NCI-H446 treated with DMSO at 0.1 percent for 48 hours (cell line): Measurements from ENCODE around the gene ASTN1.

Experiments used
- DNase-seq: peaks from one replicate; lab custom pipeline; 2025; lab: John Stamatoyannopoulos, UW

ASTN1 gene

DNA sequence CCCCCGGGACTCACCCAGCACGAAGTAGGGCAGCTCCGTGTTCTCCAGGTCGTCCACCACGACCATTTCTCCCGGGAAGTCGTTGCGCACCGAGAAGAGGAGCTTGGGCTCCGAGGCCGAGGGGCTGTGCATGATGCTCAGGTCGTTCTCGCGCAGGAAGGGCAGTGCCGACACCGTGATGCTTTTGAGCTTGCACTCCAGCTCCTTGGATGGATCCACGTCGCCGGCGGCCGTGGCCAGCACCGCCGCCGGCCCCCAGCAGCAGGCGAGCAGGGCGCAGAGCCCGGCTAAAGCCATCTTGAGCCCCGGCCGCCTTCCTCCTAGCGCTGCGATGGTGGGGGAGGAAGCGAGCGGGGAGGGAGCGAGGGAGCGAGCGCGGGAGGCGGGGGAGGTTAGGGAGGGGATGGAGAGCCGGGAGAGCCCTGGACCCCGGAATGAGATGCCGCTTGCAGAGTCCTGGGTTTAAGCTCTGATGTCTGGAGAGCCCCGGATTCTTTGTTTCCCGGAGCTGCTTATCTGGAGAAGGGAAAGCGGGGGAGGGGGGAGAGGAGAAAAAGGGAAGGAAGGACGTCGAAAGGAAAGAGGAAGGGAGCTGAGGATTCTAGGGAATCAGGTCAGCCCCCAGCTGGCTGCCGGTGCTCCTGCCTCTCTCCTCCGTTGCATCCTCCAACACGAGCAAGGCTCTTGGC is at the start of gene ASTN1:
TSS of gene ASTN1 (minus strand) at position 333 of the 689 bp plus-strand sequence. CDS start at position 297, 36 bp downstream.
- no peak for DNase-seq

DNA sequence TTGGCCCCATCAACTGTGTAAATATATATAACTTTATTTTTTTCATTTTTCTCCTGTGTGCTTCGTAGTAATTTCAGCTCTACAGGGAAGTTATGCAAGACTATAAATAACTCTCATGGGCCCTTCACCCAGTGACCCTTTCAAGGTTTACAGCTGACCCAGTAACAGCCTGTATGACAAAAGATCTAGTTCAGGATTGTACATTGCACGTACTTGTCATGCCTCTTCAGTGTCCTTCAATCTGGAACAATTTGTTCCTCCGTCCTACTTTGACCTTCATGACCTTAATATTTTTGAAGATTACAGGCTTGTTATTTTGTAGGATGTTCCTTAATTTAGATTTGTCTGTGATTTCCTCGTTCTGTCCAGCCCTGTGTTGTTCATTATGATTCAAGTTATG is 46.7 kb upstream of the ASTN1 start:
- DNase-seq = no peak

DNA sequence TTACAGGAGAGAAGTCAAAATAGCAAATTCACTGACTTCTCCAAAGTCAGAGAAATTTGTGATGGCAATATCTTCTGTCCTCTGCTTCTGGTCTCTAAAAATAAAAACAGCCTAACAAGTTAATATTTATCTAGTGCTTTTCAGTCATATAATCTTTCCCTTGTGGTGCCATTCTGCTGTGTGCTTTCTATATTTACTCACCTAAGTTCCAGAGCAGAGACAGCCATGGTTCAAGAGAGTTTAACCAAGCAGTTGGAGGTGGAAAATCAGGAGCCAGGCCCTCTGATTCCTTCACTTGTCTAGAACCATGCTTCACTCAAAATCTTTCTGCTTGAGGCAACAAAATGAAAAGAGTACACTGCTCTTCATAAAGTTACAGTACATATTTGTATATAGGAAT is 45.6 kb upstream of the ASTN1 start:
- DNase-seq = no peak

DNA sequence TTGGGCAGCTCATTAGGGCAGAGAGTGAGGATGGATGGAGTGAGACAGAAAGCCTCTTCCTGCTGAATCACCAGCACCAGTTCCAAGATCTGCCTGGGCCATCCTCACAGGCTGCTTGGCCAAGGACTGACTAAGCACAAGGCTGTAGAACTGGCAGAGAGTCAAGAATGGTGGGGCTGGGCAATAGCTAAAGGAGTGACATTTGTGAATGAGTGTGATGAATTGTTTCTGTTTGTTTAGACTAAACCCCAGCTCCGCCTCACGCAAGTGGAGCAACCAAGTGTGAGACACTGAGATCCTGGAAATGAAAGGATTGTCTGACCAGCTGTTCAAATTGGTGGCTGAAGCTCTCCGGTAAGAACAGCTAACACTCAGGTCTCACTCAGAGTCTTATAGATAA is 44.8 kb upstream of the ASTN1 start:
- peak; percentile 73 for DNase-seq

DNA sequence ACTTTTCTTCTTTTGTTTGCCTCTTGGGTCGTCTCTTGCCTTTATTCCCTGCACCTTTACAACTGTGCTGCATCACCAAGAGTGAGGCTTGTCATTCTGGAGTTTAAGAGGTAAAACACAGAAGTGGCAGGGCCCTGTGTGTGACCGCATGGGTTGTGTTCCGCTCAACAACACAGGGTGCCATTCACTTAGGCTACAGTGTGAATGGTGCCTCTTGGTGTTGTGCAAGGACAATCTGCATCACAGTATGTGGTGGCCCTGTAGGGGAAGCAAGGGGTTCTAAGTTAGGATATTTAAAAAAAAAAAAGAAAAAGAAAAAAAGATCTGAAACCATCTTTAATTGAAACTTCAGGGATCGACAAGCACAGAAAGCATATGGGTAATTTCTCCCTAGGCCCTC is 44.4 kb upstream of the ASTN1 start:
- DNase-seq = no peak

DNA sequence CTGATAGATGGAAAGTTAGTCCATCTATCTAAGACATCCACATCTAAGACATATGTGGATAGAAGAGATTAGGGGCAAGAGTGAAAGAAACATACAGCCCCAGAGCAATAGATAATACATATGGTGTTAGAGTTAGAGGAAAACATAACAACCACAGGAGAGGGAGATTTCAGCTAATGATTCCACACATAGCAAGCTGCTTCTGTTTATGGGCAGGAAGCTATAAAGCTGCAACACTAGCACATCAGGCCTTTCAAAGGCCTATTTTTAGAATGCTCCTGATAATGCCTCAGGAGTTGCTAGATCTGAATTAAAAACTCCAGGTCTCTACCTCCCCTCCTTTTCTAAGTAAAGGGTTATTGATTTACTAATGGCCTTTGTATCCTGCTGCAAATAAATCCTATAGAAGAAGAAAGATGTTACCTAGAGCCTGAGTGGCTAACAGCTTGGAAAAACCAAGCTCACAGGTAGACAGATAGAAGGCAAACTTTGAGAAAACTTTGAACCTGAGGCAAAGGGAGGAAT is 42.4 kb upstream of the ASTN1 start:
- DNase-seq = no peak

DNA sequence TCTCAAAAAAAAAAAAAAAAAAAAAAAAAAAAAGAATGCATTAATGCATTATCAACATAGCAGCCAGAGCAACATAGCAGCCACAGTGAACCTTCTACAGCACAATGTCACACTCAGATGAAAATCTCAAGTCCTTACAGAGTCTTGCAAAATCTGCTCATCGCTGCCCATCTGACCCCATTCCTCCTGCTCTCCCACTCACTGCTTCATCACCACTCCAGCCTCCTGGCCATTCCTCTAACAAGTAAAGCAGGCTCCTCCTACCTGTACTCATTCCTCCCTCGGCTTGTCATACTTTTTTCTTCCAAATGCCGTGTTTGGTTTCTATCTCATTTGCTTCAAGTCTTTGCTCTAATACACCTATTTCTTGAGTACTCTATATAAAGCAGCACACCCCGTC is 35.8 kb upstream of the ASTN1 start:
- DNase-seq = no peak

DNA sequence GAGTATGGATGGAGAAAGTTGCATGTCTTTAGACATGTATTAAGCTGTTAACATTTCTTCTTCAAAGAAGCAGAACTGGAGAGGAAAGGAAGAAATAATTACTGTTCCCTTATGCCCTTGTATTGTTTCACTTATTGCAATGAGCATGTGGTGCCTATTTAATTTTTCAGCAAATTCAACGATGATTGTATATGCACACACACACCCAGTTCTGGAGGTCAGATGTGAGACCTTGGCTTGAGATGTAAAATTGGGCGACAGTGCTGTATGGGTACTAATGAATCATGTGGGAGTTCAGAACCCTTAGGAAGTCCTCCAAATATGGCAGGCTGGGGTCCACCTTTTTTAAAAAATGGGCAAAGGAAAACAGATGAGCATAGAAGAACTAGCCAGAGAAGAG is 33.7 kb upstream of the ASTN1 start:
- no peak for DNase-seq

DNA sequence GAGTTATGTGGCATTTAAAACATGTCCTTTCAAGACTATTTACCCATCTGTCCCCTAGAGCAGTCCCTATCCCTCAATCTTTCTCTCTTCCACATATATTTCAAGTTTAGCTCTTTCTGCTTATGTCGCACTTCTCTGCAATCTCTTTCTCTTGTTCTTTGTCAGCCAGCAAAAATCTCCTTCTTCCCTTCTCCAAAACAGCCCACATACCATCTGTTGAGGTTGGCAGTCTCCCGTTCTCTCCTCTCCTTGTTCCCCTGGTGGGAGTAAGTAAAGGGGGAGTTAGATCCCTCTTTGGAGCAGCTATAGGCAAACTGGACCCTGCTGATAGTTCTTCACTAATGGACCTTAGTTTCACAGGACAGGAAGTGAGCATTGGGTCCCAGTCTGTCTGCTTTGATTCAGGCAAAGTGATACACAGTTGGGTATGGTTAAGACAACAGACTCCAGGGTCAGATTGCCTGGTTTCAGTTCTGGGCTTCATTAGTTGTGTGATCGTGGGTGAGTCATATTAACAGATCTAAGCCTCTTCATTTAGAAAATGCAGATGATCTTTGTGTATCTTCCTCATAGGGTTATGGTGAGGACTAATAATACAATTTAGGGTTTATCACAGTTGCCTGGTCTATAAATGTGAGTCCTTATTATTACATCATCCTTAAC is 25.9 kb upstream of the ASTN1 start:
- no peak for DNase-seq

DNA sequence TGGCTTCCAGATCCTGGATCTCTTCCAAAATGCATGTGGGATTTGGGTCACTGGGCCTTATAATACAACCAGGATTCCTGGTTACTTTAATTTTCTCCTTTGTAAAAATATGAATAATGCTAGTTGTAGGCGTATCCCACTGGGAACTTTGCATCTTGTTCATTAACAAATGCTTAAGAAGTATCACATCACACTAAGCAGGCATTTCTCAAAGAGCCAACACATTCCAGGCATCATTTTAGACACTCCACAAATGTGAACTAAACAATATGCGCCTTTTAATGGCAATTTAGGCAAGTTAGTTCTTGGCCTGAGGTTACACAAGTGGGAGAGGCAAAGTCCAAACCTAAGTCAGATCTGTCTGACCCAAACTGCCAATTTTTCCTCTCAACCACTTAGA is 22.1 kb upstream of the ASTN1 start:
- no peak for DNase-seq

DNA sequence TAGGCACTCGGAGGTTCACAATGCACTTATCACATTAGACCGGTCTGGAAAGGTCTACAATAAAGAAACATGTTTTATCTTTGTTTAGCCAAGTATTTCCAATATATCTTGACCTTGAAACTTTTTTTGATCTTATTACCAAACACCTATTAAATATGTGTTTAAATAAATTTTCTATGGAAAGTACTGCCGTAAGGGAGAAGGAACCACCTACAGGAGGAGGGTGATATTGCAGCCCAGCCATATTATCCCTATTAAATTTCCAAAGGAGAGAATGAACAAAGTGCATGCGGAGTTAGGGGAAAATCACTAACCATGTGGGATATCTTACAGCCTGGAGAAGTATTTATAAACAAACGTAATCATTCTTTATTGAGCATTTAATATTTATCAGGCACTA is 20.7 kb upstream of the ASTN1 start:
- DNase-seq = no peak

DNA sequence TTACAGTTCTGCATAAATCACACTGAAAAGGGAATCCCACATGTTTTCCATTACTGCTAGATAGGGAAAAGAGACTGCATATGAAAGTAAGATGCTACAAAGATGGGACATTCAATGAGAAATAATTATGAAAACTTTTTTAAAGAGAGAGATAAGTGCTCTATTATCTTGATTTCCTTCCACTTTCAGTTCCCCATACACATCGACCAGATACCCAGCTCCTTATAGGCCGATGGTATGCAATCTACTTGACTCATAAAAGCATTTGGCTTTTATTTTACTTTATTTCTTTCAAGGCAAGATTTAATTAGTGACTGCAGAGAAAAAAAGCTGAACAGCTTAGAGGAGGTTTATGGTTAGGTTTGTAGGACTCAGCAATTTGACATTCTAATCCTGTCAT is 19.3 kb upstream of the ASTN1 start:
- DNase-seq = no peak

DNA sequence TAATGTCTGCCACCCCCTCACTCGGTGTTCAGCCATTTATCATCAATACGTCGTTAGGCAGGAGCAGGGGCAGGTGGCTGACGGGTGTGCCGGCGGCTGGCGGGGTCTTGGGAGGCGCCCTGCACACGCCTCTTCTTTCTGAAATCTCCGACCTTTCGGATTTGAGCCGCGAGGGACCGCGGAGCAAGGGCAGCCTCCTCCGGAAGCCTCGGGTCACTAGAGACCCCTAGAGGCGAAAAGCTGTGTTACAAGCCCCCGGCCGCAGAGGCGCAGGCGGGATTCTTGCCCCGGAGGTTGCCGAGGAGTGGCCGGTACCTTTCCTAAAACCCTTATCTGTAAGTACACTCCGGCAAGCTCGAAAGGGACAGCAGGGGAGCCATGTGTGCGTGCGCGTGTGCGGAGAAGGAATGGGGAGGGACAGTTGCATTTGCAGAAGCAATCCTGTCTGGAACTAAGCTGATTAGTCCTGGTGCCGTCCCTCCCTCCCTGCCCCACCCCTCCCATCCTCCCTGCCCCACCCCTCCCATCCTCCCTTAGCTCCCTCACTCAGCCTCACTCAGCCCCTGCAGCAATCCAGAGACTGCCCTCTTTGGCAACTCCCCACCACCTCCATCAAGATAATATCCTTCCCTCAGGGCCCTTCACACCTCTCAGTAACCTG is 17.2 kb upstream of the ASTN1 start:
- no peak for DNase-seq

DNA sequence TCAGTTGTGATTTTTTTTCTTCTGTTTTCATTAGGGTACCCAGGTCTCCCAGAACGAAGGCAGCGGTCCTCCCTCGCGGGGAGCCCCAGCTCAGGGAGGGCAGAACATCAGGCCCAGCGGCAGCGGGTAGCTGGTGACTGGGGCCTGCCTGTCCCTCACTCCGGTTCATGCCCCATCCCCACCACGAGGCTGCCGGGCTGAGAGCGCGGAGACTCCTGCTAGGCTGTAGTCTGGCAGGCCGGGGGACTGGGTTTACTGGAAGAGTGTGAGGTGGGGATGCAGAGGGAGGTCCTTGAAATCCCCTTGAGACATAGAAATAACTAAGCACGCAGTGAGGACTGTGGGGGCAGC is 16.7 kb upstream of the ASTN1 start:
- no peak for DNase-seq

DNA sequence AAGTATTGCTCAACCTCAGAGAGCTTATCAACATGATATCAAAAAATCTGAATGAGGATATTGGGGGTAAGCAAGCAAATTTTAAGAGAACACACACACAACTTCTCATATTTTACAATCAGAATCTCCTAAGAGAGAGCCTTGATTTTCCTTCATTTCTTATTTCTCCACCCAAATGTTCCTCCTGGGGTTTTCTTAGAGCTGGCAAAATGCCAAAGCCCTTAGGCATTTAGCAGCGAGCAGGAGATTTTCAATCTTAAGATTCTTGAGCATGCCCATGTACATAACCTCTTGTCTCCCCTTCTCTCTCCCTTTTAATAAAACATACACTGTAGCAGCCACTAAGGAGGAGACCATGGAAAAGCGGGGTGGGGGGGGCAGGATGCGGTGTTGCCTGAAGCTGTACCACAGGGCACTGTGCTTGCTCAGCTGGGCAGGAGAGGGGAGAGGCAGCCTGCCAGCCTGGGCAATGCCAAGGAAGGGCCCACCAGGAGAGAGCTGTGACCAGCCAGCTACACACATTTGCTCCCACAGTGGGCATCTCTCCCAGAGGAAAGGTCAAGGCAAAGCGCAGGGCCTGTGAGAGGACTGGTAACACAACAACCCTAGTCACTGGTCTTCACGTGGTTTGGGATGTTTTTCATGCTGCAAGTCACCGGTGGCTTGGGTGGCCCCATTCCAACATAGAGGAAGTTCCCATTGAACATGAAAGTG is 10.6 kb upstream of the ASTN1 start:
- no peak for DNase-seq

DNA sequence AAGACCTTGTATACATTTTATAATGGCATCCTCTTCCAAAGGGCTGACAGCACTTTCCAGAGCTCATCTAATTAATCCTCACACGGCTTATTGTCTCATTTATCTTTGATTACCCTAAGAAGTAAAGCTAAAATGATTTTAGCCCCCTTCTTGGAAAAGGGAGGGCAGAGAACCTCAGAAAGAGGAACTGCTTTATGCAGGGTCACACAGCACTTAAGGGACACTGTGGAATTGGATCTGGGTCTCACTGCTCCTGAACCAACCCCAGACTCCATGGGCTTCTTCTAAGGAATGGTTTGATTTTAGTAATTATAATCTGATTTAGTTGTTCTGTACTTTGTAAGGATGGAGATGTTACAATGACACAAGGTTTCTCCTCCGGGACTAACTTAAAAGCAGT is 9.5 kb upstream of the ASTN1 start:
- no peak for DNase-seq

DNA sequence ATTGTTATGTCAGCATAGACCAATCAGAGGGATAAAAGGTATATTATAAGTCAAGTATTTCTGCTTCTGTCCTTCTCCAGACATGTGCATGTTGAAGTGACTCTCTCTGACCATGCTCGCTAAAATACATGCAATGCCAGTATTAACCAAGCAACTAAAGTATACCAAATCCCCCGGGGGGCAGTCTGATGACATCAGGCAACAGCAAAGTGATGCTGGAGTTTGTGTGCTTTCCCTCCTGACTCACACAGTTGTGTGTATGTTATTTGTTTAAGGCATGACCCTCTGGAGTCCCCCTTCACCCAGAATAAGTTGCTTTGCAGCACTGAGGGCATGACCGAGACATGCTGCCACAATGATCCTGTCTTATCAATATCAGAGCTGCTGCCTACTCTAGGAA is 8.4 kb upstream of the ASTN1 start:
- DNase-seq = no peak

DNA sequence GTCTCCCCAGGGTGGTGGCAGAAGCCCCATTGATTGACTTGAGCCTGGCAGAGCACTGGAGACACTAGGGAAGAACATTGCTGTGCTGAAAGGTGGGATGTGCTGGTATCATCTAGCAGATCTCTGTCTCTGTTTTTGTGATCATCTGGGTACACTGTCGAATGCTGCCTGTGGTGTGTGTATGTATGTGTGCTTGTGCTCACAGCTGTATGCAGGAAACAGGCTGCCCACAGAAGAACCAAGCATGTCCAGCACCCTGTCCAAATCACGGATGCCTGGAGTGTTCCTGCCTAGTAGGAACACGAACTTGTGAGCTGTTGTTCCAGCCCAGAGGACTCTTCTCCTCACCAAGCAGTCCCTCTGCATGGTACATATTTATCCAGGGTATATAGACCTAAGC is 7.8 kb upstream of the ASTN1 start:
- no peak for DNase-seq

DNA sequence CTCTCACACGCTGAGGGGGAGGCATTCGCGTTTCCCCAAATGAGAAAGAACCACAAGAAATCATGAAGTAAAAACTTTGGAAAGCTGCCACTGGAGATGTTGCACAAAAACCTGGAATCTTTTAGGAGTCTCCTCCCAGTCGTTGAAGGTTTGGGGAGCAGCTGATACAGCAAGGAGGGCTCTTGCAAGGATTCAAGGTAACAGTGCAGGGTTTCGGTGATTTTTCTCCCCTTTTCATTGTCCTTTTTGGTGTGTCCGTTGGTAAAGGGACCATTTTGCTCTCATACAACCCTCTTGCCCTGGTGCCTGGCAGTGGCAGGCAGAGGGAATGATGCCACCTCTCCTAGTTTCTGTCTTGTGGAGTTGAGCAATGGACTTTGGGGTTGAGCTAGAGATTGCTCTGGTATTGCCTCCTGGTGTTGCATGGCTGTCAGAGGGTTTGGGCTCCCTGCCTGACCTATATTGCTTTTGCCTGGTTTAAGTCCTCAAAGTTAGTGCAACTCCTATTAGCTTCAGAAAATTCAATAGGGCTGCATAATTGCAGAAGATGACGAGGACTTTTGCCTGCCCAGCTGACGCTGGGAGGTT is 7.1 kb upstream of the ASTN1 start:
- no peak for DNase-seq

DNA sequence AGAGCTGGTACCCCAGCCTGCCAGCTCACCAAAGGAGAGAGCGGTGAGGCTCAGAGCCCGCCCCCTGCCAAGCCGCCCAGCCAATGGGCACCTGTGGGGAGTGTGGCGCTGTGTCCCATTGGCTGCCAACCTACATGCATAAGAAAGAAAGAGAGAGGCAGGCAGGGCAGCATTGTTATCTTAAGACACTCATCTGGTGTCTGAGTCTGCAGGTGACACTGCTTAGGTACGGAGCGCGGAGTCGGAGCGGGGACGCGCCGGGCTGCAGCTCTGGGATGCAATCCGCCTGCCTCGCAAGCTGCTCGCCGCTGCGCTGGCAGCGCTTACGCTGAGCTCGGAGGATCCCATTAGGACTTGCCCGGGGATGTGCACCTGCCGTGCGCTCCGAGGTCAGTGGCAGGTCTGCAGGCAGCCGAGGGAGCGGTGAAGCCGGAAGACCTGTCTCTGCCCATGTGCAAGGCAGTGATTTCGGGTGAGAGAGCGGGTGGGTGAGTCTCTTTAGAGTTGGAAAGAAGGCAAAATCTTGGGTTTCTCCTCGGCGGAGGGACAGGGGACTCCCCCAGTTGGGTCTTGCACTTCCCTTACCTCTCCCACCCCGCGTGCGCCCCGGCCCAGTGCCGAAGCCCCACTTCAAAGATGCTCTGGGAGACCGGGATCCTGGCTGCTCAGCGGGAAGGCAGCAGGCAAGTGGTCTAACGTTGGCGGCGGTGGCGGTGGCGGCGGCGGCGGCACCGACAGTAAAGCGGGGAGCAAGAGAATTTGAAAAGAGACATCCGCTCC is 6.4 kb upstream of the ASTN1 start, which contains the start of gene BRINP2:
TSS of gene BRINP2 (plus strand) at position 203 of the 780 bp plus-strand sequence. CDS start 58,919 bp downstream, outside the sequence.
- DNase-seq = no peak

DNA sequence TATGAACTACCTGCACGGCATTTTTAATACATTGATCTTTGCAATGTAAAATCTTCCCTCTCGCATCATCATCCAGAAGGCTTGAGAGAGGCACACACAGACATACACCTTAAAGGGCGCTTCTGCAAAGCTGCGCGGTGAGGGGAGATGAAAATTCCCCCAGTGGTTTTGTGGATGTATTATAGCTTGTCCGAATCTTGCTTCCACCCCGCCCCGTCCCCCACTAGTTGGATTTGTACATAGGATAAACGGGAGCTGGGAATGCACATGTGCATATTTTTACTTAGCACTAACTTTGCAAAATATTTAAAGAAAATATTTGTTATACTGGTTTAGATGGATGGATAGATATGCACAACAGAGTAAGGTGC is 542 bp upstream of the ASTN1 start:
- no peak for DNase-seq
